HG02840 (cell line): ENCODE data around the gene EDARADD.

ENCODE experiments used
- ATAC-seq: cut with Tn5 transposase; IDR thresholded peaks from one replicate; pipeline ENCODE4 v1.9.1; 2021; ENCODE audit warnings: mild to moderate bottlenecking, moderate library complexity, moderate number of reproducible peaks; ENCODE audit not compliant: unreplicated experiment, low FRiP score

The EDARADD gene

GRCh38 chr1:236391008-236391407 lies 3.1 kb upstream of the EDARADD start:
- no peak for ATAC-seq

DNA sequence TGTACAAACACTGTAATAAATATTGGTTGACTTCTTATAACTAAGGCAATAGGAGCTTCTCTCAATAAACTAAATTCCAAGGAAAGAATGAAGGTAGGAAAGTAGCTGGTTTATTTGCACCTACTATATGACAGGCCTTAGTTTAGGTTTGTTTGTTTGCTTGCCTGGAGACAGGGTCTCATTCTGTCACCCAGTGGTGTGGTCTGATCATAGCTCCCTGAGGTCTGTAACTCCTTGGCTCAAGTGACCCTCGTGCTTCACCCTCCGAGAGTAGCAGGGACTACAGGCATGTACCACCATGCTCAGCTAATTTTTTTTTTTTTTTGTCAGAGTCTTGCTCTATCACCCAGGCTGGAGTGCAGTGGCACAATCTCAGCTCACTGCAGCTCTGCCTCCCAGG lies 1.9 kb upstream of the EDARADD start:
- ATAC-seq, result no peak

DNA sequence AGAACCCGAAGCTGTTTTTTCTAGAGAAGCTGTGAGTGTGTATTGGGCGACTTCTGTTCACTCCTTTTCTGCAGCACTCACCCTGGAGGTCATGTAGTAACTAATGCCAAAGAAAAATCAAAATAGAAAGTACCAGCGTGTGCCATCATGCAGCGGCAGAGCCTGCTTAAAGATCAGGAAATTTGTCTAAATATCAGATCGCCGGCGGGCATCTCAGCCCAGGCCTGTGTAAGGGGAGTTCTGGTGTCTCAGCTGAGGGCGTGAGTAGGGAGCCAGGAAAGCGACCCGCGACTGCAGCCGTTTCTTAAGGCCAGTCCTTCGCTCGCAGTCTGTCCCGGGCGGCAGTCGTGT lies 768 bp downstream of the EDARADD start:
- ATAC-seq, result no peak

DNA sequence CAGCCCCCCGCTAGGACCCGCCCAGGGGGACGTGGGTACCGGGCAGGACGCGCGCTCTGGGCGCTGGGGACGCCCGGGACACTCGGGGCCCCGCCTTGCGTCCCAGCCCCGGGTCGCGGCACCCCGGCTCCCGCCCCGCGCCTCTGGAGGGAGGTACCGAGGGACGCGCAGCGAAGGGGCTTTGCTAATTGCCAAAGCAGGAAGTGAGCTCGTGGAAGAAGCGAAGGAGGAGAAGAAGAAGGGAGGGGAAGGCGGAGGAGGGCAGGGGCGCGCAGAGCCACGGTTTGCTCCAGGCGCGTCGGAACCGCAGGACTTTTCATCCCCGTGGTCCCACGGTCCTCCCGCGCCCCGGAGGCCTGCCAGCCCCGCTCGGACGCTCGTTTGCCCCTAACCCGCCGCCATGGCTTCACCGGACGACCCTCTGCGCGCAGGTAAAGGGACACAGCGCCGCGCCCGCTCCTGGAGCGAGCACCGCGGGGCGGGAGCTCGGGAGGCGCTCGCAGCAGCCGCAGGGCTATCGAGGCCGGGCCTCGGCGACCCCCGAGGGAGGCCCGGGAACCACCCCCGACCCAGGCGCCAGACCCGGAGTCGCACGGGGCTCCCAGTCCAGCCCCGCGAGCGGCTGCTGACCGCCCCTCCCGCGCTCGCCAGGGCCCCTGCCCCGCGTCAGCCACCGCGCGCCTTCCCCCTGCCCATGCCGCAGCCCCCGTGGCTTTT lies 1.3 kb downstream of the EDARADD start:
- no peak for ATAC-seq

GRCh38 chr1:236395947-236396664 lies 2.0 kb downstream of the EDARADD start:
- ATAC-seq, result no peak

DNA sequence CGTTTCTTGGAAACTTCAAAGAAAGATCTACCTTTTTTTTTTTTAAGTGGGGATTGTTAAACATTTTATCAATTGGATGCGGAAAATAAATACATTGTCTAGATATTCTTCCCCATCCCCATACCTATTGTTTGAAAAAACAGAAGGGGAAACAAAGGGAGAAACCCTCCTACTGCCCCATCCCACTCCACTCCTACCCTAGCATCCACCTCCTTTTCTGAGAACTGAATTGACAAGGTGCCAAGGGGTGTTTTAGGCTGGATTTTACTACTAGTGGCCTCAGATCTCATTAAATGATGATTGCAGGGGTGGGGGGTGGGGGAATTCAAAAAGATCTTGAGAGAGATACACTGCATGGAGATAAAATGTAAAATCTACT lies 2.6 kb downstream of the EDARADD start:
- ATAC-seq, result no peak

DNA sequence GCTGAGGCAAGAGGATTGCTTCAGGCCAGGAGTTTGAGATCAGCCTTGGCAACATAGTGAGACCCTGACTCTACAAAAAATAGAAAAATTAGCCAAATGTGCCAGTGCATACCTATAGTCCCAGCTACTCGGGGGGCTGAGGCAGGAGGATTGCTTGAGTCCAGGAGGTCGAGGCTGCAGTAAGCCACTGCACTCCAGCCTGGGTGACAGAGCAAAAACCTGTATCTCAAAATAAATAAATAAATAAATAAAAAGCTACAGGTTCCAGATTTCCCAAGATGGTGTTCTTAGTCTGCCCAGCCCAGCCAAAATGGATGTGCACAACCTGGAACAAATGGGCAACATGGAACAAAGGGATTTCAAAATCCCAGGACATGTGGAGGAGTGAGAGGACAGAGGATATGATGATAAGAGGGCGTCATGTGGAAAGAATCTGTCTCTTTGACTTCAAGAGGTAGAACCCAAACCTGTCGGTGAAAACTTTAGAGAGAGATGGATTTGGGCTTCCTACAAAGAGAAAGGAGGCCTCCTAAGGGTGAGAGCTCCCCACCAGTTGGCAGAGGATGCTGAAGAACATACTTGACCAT lies 3.2 kb downstream of the EDARADD start:
- ATAC-seq, result no peak

GRCh38 chr1:236398538-236398937 lies 4.5 kb downstream of the EDARADD start:
- ATAC-seq, result no peak

- no peak for ATAC-seq
Observed at GRCh38 chr1:236400061-236400603, 6.0 kb downstream of the EDARADD start.

DNA sequence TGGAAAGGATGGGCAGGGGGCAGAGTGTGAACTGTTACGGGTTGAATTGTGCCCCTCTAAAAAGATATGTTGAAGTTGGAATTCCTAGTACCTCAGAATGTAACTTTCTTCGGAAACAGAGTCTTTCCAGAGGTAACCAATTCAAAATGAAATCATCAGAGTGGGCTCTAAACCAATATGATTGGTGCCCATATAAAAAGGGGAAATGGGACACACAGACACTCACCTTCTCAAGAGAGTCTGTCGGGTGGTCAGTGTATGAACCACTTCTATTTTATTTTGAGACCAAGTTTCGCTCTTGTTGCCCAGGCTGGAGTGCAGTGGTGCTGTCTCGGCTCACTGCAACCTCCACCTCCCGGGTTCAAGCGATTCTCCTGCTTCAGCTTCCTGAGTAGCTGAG lies 7.6 kb downstream of the EDARADD start:
- no peak for ATAC-seq

DNA sequence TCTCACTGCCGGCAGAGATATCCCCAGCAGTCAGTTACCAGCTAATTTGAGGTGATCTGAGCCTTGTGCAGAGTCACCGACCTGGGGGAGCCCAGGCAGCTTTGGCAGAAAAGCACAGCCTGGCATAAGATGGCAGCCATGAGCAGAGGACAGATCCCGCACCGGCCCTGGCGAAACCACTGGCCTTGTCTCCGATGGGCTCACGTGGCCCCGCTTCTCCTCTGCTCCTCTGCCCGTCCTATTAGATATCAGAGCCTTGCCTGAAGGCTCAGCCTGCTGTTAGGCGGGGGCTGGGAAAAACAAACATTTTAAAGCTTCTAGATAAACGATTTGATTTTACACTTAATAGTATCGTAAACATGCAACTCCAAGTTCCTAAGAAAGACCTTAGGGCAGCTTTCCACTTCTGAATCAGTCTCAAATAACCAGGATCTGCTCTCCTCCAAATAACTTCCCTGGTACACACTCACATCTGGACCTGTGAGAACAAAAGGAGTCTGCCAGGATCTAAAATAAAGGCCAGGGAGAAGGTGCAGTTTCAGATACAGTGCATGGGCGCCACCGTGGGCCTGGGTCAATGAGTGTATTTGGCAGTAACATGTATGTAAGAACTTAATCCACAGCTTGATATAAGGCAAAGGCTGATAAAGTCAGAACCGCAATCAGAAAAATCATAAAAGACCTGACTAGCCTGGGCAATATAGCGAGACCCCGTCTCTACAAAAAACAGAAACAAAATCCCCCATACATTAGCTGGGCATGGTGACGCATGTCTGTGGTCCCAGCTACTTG lies 10.0 kb downstream of the EDARADD start:
- ATAC-seq, result no peak

GRCh38 chr1:236407059-236407458 lies 13.0 kb downstream of the EDARADD start:
- no peak for ATAC-seq

GRCh38 chr1:236413688-236414087 lies 19.6 kb downstream of the EDARADD start:
- ATAC-seq, result no peak

DNA sequence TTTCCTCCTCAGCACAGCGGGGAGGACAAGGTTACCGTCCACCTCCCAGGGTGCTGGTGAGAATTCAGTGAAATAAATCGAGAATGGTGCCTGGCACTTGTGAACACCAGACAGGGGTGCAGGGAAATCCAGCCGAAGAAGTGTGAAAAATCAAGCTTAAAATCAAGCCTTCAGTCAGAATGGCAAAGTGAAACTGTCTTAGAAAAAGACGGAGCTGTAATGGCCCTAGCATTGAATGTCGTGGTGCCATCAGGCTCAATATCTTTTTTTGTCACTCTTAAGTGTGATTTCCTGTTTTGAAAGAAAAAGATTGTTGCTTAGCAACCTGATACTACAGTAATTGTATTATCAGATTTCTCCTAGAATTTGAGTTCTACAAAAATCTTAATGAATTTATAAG lies 22.1 kb downstream of the EDARADD start:
- ATAC-seq, result no peak

- no peak for ATAC-seq
Observed at GRCh38 chr1:236417336-236417735, 23.2 kb downstream of the EDARADD start.

GRCh38 chr1:236419502-236419901 lies 25.4 kb downstream of the EDARADD start:
- no peak for ATAC-seq

DNA sequence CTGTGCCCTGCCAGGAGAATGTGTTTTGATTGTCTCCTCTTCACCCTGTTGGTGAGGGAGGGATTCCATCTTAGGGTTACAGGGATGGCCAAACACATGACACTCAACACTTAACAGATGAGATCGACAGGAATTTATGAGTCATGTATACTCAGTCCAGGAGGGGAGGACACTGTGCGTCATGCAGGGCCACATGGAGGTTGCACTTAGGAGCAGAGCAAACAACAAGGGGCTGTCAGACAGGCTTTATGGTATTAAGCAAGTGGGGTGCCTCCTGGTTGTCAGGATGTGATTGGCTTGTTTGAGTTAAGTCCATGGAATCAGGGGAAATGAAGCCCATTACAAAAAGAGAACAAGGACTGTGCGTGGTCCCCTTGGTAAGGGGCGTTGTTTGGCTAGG lies 26.9 kb downstream of the EDARADD start:
- ATAC-seq, result no peak

DNA sequence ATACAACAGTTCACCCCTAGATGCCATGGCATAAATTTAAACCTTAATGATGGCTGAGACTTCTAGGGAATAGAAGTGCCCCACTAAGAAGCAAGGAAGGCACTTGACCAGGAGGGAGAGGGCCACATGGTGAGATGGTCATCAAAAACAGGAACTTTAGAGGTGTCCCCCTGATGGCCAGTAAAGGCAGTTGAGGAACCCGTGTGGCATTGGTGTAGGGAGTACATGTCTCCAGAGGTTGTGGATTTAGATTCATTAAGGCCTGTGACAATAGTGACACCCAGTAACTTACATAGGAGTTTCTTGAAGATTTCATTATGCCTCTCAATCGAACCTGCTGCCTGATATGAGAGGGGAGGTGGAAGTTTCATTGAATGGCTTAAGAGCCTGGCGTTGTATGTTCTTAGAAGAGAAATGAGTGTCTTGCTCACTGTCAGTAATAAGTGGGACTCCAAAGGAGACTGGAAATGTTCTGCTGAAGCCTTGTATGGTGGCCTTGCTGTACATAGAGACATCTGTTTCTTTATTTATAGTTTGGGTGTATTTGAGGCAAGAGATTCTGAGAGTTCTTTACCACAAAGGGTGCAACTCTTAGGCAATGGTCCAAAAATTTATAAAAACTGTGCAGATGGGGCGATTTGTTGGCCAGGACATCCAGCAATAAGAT lies 27.9 kb downstream of the EDARADD start:
- ATAC-seq, result no peak

DNA sequence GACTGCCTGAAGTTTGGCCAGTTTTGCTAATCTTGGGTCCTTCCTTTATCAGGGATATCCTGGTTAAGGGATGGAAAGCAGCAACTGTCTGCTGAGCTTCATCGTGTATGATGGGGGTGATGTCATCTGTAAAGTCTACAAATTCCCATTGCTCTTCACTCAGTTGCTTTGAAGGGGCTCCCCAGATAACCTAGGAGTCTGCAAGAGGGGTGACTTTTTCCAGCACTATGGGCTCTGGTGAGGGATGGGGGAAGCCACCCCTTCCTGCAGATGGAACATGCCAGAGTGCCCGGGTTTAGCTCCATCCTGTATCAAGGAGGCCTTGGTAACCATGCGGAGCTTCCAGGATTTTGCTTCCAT lies 28.4 kb downstream of the EDARADD start:
- no peak for ATAC-seq

- ATAC-seq, result peak; percentile 86
Observed at GRCh38 chr1:236425031-236425663, 31.1 kb downstream of the EDARADD start.
